Astrocyte (in vitro differentiated cells and primary cell): ENCODE measurements around the gene SMARCA4. TPM values are rescaled to one million over a fixed set of nuclear protein-coding genes. Genes with fewer than 3 reads are reported as not detected.

Experiments used
- DNase-seq: peaks from one replicate; pipeline ENCODE4 v3.0.0-alpha.2; 2010; ENCODE audit warnings: low read depth
- FAIRE-seq: peaks from 2 replicates; lab custom pipeline; 2011; peaks lifted over from hg19 to GRCh38; lab: Jason Lieb, UNC
- H2AFZ ChIP-seq: 2 replicates; pipeline ENCODE4 v1.6.0; 2012; ENCODE audit warnings: low read depth, low read length, inconsistent platforms
- H3K27ac ChIP-seq: 2 replicates; pipeline ENCODE4 v1.5.1; 2011; ENCODE audit warnings: low read depth, low read length, inconsistent platforms
- H3K27me3 ChIP-seq: 2 replicates; pipeline ENCODE4 v1.6.0; 2011; ENCODE audit warnings: low read length, inconsistent platforms; ENCODE audit not compliant: insufficient read depth
- H3K36me3 ChIP-seq: 2 replicates; pipeline ENCODE4 v1.5.1; 2011; ENCODE audit warnings: low read length, inconsistent platforms; ENCODE audit not compliant: insufficient read depth
- H3K4me1 ChIP-seq: 2 replicates; pipeline ENCODE4 v1.5.1; 2011; ENCODE audit warnings: low read length, inconsistent platforms; ENCODE audit not compliant: insufficient read depth
- H3K4me2 ChIP-seq: 2 replicates; pipeline ENCODE4 v1.6.0; 2012; ENCODE audit warnings: low read length, inconsistent platforms
- H3K4me3 ChIP-seq: 2 replicates; pipeline ENCODE4 v1.5.1; 2011; ENCODE audit warnings: low read depth, mild to moderate bottlenecking, low read length, inconsistent platforms; ENCODE audit not compliant: insufficient read depth
- H3K79me2 ChIP-seq: 2 replicates; pipeline ENCODE4 v1.6.0; 2012; ENCODE audit warnings: mild to moderate bottlenecking, low read length, inconsistent platforms; ENCODE audit not compliant: insufficient read depth
- H3K9ac ChIP-seq: 2 replicates; pipeline ENCODE4 v1.6.0; 2012; ENCODE audit warnings: mild to moderate bottlenecking, low read length, inconsistent platforms
- H3K9me3 ChIP-seq: 2 replicates; pipeline ENCODE4 v1.5.1; 2012; ENCODE audit warnings: low read depth, mild to moderate bottlenecking, low read length, inconsistent platforms; ENCODE audit not compliant: insufficient read depth
- H4K20me1 ChIP-seq: 2 replicates; pipeline ENCODE4 v1.6.0; 2012; ENCODE audit warnings: low read length, inconsistent platforms; ENCODE audit not compliant: insufficient read depth
- H3K27ac Mint-ChIP-seq: one replicate; pipeline ENCODE4 v1.8.0; 2021; ENCODE audit warnings: mild to moderate bottlenecking, mixed read lengths; ENCODE audit not compliant: unreplicated experiment
- H3K27me3 Mint-ChIP-seq: one replicate; pipeline ENCODE4 v1.8.0; 2021; ENCODE audit warnings: low read depth, mixed read lengths; ENCODE audit not compliant: unreplicated experiment
- H3K36me3 Mint-ChIP-seq: one replicate; pipeline ENCODE4 v1.8.0; 2021; ENCODE audit warnings: low read depth, mixed read lengths; ENCODE audit not compliant: unreplicated experiment
- H3K4me1 Mint-ChIP-seq: one replicate; pipeline ENCODE4 v1.8.0; 2021; ENCODE audit warnings: low read depth, mixed read lengths; ENCODE audit not compliant: unreplicated experiment
- H3K4me3 Mint-ChIP-seq: one replicate; pipeline ENCODE4 v1.8.0; 2021; ENCODE audit warnings: mild to moderate bottlenecking, moderate library complexity, mixed read lengths; ENCODE audit not compliant: unreplicated experiment
- H3K9me3 Mint-ChIP-seq: one replicate; pipeline ENCODE4 v1.8.0; 2021; ENCODE audit warnings: mild to moderate bottlenecking, mixed read lengths; ENCODE audit not compliant: unreplicated experiment
- EZH2 ChIP-seq: IDR thresholded peaks from 2 replicates; pipeline ENCODE4 v1.6.1; 2012; ENCODE audit warnings: mild to moderate bottlenecking, low read length, inconsistent platforms; ENCODE audit not compliant: insufficient read depth
- total RNA-seq: library from RNA; stranded (reverse); gene quantifications from 2 replicates; pipeline ENCODE4 v1.2.1, GENCODE V29; 2021
- TF ChIP-seq, protein P1 (sequence below): IDR thresholded peaks from 2 replicates; pipeline ENCODE4 v1.5.1; 2011; ENCODE audit warnings: low read depth, mild to moderate bottlenecking, inconsistent platforms, low read length, moderate library complexity; ENCODE audit not compliant: insufficient read depth

SMARCA4 gene
- total RNA-seq, 1 donor from 2014 or later: 159 TPM

DNA sequence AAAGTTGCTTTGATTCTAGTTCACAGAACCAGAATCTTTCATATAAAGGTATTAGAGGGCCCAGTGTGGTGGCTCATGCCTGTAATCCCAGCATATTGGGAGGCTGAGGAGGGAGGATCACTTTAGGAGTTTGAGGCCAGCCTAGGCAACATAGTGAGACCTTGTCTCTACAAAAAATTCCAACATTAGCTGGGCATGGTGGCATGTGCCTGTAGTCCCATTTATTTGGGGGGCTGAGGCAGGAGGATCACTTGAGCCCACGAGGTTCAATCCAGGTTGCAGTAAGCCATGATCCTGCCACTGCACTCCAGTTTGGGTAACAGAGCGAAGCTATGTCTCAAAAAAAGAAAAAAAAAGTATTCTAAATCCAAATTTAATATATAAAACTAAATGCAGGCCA lies 137.5 kb downstream of the SMARCA4 start:
- no peak for FAIRE-seq
- H3K4me2 ChIP-seq: no peak overlapping the region

DNA sequence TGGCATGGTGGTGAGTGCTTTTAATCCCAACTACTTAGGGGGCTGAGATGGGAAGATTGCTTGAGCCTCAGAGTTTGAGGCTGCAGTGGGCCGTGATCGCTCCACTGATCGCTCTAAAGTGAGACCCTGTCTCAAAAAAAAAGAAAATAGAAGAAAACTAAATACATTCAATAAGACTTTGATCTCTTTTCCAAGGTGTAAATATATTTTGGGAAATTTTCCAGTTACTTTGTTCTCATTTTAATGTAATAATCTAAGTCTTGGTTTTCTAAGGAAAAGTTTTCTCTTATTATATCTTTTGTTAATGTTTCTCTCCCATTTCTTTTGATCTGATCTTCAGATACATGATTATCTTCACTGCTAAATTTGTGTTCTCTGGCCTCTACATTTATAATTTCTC lies 138.0 kb downstream of the SMARCA4 start:
- Mint-ChIP-seq H3K4me3 (no peak overlapping the region), H3K36me3 (peaks cover 19% of the 10 kb centered on the region), H3K27ac (peak overlapping the region; percentile 41), H3K27me3 (no peaks in the 10 kb centered on the region), H3K9me3 (no peaks in the 10 kb centered on the region), H3K4me1 (peaks cover 17% of the 10 kb centered on the region)
- no peak for FAIRE-seq
- Histone ChIP-seq H3K27ac (no peak overlapping the region), H3K36me3 (peaks cover 32% of the 10 kb centered on the region), H3K4me2 (no peak overlapping the region), H3K4me1 (peaks cover 24% of the 10 kb centered on the region), H3K79me2 (peaks cover 74% of the 10 kb centered on the region), H3K27me3 (no peaks in the 10 kb centered on the region), H2AFZ (no peak overlapping the region), H3K9me3 (no peaks in the 10 kb centered on the region), H3K9ac (no peak overlapping the region), H4K20me1 (peaks cover 80% of the 10 kb centered on the region), H3K4me3 (no peak overlapping the region)
- DNase-seq: no peak
- TF ChIP-seq EZH2: no peak
- TF ChIP-seq, protein P1, sequence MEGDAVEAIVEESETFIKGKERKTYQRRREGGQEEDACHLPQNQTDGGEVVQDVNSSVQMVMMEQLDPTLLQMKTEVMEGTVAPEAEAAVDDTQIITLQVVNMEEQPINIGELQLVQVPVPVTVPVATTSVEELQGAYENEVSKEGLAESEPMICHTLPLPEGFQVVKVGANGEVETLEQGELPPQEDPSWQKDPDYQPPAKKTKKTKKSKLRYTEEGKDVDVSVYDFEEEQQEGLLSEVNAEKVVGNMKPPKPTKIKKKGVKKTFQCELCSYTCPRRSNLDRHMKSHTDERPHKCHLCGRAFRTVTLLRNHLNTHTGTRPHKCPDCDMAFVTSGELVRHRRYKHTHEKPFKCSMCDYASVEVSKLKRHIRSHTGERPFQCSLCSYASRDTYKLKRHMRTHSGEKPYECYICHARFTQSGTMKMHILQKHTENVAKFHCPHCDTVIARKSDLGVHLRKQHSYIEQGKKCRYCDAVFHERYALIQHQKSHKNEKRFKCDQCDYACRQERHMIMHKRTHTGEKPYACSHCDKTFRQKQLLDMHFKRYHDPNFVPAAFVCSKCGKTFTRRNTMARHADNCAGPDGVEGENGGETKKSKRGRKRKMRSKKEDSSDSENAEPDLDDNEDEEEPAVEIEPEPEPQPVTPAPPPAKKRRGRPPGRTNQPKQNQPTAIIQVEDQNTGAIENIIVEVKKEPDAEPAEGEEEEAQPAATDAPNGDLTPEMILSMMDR: no peak

More for the DNA sequence above, 137.5 kb downstream of the SMARCA4 start:
- Mint-ChIP-seq H3K4me1 (peaks cover 17% of the 10 kb centered on the region), H3K27me3 (no peaks in the 10 kb centered on the region), H3K27ac (no peak overlapping the region), H3K9me3 (no peaks in the 10 kb centered on the region), H3K4me3 (no peak overlapping the region), H3K36me3 (peaks cover 19% of the 10 kb centered on the region)
- H3K27ac ChIP-seq: no peak overlapping the region
- peaks cover 81% of the 10 kb centered on the region for H4K20me1 ChIP-seq
- no peaks in the 10 kb centered on the region for H3K27me3 ChIP-seq
- no peak overlapping the region for H2AFZ ChIP-seq
- no peaks in the 10 kb centered on the region for H3K9me3 ChIP-seq
- H3K36me3 ChIP-seq: peaks cover 34% of the 10 kb centered on the region
- H3K4me1 ChIP-seq: peaks cover 29% of the 10 kb centered on the region
- no peak overlapping the region for H3K9ac ChIP-seq
- H3K4me3 ChIP-seq: no peak overlapping the region
- peaks cover 80% of the 10 kb centered on the region for H3K79me2 ChIP-seq
- DNase-seq: no peak
- TF ChIP-seq EZH2: no peak
- TF ChIP-seq, protein P1: no peak

DNA sequence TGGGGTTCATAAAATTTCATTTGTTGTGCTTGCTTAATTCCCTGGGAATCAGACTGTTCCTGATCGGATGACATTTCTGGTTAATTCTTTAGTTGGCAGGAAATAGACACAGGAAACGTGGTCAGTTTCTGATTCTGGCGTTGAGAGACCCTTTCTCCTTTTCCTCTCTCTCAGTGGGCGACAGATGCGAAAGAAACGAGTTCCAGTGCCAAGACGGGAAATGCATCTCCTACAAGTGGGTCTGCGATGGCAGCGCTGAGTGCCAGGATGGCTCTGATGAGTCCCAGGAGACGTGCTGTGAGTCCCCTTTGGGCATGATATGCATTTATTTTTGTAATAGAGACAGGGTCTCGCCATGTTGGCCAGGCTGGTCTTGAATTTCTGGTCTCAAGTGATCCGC lies 139.2 kb downstream of the SMARCA4 start:
- no peak overlapping the region for H3K27ac Mint-ChIP-seq
- FAIRE-seq: no peak
- peaks cover 19% of the 10 kb centered on the region for H3K36me3 Mint-ChIP-seq
- Histone ChIP-seq H2AFZ (no peak overlapping the region), H3K79me2 (peaks cover 69% of the 10 kb centered on the region), H3K27me3 (no peaks in the 10 kb centered on the region), H3K4me3 (no peak overlapping the region), H3K4me1 (peaks cover 16% of the 10 kb centered on the region), H3K9me3 (no peaks in the 10 kb centered on the region), H3K9ac (no peak overlapping the region), H4K20me1 (peaks cover 83% of the 10 kb centered on the region), H3K4me2 (no peak overlapping the region), H3K27ac (no peak overlapping the region), H3K36me3 (peaks cover 37% of the 10 kb centered on the region)
- peaks cover 10% of the 10 kb centered on the region for H3K4me1 Mint-ChIP-seq
- DNase-seq: no peak
- no peak for TF ChIP-seq EZH2
- TF ChIP-seq, protein P1: no peak
- H3K27me3 Mint-ChIP-seq: no peaks in the 10 kb centered on the region
- no peak overlapping the region for H3K4me3 Mint-ChIP-seq
- no peaks in the 10 kb centered on the region for H3K9me3 Mint-ChIP-seq
